K562 (cell line): ENCODE measurements around the gene ATP4B.

Source experiments
- CTCF ChIP-seq, 3 experiments: IDR thresholded peaks in 2 of 3; conservative IDR thresholded peaks in 1 of 3; 2 replicates each; pipeline ENCODE4 v1.5.1; 2011 to 2012; ENCODE audit warnings: low read length in 3 of 3, mild to moderate bottlenecking in 3 of 3, control low read depth in 2 of 3, improper control_type of control experiment in 1 of 3, inconsistent platforms in 1 of 3, low read depth in 1 of 3, mixed read lengths in 1 of 3, moderate library complexity in 1 of 3; ENCODE audit not compliant: insufficient read depth in 2 of 3
- EHMT2 ChIP-seq: fragments of 450-650 bp; IDR thresholded peaks from 2 replicates; pipeline ENCODE4 v1.6.1; 2018; ENCODE audit warnings: antibody characterized with exemption
- ETV6 ChIP-seq, 3 experiments: fragments of 150-350 bp in 1 of 3; sonication (generic) in 1 of 3; formaldehyde crosslinking in 1 of 3; IDR thresholded peaks; 2 replicates each; pipeline versions ENCODE4 v1.6.1 to v1.8.0; 2014 to 2022; ENCODE audit warnings: borderline replicate concordance in 2 of 3, low read depth in 2 of 3, antibody characterized with exemption in 1 of 3, low read length in 1 of 3, mild to moderate bottlenecking in 1 of 3, missing genetic modification reagents in 1 of 3
- IFI16 ChIP-seq: fragments of 250-450 bp; sonication (Bioruptor Pico); IDR thresholded peaks from 2 replicates; pipeline ENCODE4 v2.1.2; 2022; ENCODE audit warnings: mild to moderate bottlenecking, inconsistent platforms
- MEF2A ChIP-seq: IDR thresholded peaks from 2 replicates; pipeline ENCODE4 v1.6.1; 2011; ENCODE audit warnings: low read depth, mild to moderate bottlenecking, low read length, moderate library complexity; ENCODE audit not compliant: control insufficient read depth
- MNT ChIP-seq, 2 experiments: fragments of 450-650 bp; conservative IDR thresholded peaks; 2 replicates each; pipeline ENCODE4 v1.6.1; 2017; ENCODE audit warnings: mild to moderate bottlenecking in 2 of 2, moderate library complexity in 2 of 2
- NR2C2 ChIP-seq, 2 experiments: fragments of 200-800 bp in 1 of 2; sonication (Bioruptor generic) in 1 of 2; sonication (generic) in 1 of 2; formaldehyde crosslinking in 1 of 2; IDR thresholded peaks; 2 replicates each; pipeline versions ENCODE4 v1.6.1 to v1.8.0; 2016 to 2022; ENCODE audit warnings: mild to moderate bottlenecking in 1 of 2, missing compliant biosample characterization in 1 of 2, missing genetic modification characterization in 1 of 2, missing genetic modification reagents in 1 of 2
- SP1 ChIP-seq: sonication (generic); formaldehyde crosslinking; IDR thresholded peaks from 2 replicates; pipeline ENCODE4 v1.8.1; 2022; ENCODE audit warnings: mild to moderate bottlenecking, missing genetic modification reagents

GRCh38 chr13:113616281-113616906, 41.6 kb downstream of the ATP4B start:
- TF ChIP-seq ETV6 (IDR thresholded peaks at IDR 0.05; ENCODE audit: borderline replicate concordance in 1 of 2, low read depth in 2 of 2, low read length in 1 of 2): no peak
- TF ChIP-seq ETV6 (CRISPR knock-in tag; IDR thresholded peaks at IDR 0.05; ENCODE audit: borderline replicate concordance): no peak
- TF ChIP-seq CTCF (IDR thresholded peaks at IDR 0.05 in 2 of 3, conservative IDR thresholded peaks at IDR 0.05 in 1 of 3; ENCODE audit: insufficient read depth in 2 of 3, low read depth in 1 of 3, low read length in 3 of 3): no peak
- no peak for TF ChIP-seq NR2C2 (CRISPR knock-in tag; IDR thresholded peaks at IDR 0.05)
- no peak for TF ChIP-seq NR2C2 (tag; IDR thresholded peaks at IDR 0.05)
- no peak for TF ChIP-seq MNT (conservative IDR thresholded peaks at IDR 0.05)
- TF ChIP-seq MEF2A: no peak
- TF ChIP-seq SP1: no peak
- TF ChIP-seq IFI16 (CRISPR knock-in tag): no peak
- TF ChIP-seq EHMT2: no peak
